ENCODE results near the gene ABI3BP. TPM values are rescaled to one million over a fixed set of nuclear protein-coding genes. Genes with fewer than 3 reads are reported as not detected.

The ABI3BP gene
- total RNA-seq, 1 experiment from 2014 or later, result 23.4 TPM

GRCh38 chr3:100725935-100726513, 267.2 kb downstream of the ABI3BP start:
- H2AFZ ChIP-seq (ENCODE audit: low read length), result no peak overlapping the region
- no peaks in the 10 kb centered on the region for H3F3A ChIP-seq (ENCODE audit: low read length, unreplicated experiment)
- no peak overlapping the region for H3K4me2 ChIP-seq (ENCODE audit: low read length)
- ChIA-PET POLR2A (ENCODE audit: unreplicated experiment) (interaction anchor here (0.6 kb wide), 1 partner anchor 21 kb away, joined by 6 read pairs; no protein-coding TSS in a partner anchor), CTCF (interaction anchor here (0.6 kb wide), 2 partner anchors 123 to 894 kb away, joined by 3 read pairs; no protein-coding TSS in a partner anchor)
- no peaks in the 10 kb centered on the region for H3K9me3 ChIP-seq (ENCODE audit: low read length)
- H3K27ac ChIP-seq (ENCODE audit: low read length), result no peak overlapping the region
- H3K36me3 ChIP-seq (ENCODE audit: low read depth, low read length), result peaks cover 74% of the 10 kb centered on the region
- H3K4me1 ChIP-seq (ENCODE audit: insufficient read depth, low read length), result no peaks in the 10 kb centered on the region
- peaks cover 83% of the 10 kb centered on the region for H3K79me2 ChIP-seq (ENCODE audit: low read length)
- H3K9ac ChIP-seq (ENCODE audit: low read length), result no peak overlapping the region
- TF ChIP-seq EZH2phosphoT487 (IDR thresholded peaks at IDR 0.05; ENCODE audit: borderline replicate concordance, low read length), result no peak
- no peak for TF ChIP-seq EZH2 (IDR thresholded peaks at IDR 0.05; ENCODE audit: low read length, unreplicated experiment)
- TF ChIP-seq, protein P1, sequence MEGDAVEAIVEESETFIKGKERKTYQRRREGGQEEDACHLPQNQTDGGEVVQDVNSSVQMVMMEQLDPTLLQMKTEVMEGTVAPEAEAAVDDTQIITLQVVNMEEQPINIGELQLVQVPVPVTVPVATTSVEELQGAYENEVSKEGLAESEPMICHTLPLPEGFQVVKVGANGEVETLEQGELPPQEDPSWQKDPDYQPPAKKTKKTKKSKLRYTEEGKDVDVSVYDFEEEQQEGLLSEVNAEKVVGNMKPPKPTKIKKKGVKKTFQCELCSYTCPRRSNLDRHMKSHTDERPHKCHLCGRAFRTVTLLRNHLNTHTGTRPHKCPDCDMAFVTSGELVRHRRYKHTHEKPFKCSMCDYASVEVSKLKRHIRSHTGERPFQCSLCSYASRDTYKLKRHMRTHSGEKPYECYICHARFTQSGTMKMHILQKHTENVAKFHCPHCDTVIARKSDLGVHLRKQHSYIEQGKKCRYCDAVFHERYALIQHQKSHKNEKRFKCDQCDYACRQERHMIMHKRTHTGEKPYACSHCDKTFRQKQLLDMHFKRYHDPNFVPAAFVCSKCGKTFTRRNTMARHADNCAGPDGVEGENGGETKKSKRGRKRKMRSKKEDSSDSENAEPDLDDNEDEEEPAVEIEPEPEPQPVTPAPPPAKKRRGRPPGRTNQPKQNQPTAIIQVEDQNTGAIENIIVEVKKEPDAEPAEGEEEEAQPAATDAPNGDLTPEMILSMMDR (conservative IDR thresholded peaks at IDR 0.05; ENCODE audit: low read depth, low read length), result no peak
- no peak for ATAC-seq
- intact Hi-C loops (cut with micrococcal nuclease), result no loop called here
- H3K9me2 ChIP-seq (replicated peaks; ENCODE audit: low read length), result no peaks in the 10 kb centered on the region
- no peak for DNase-seq
- no peak overlapping the region for H3K4me3 ChIP-seq (ENCODE audit: low read length)
- BruUV-seq (replicated peaks), result no TSS peak
- H4K20me1 ChIP-seq (ENCODE audit: low read length), result peaks cover 17% of the 10 kb centered on the region
- H3K27me3 ChIP-seq (ENCODE audit: low read length), result no peaks in the 10 kb centered on the region

DNA sequence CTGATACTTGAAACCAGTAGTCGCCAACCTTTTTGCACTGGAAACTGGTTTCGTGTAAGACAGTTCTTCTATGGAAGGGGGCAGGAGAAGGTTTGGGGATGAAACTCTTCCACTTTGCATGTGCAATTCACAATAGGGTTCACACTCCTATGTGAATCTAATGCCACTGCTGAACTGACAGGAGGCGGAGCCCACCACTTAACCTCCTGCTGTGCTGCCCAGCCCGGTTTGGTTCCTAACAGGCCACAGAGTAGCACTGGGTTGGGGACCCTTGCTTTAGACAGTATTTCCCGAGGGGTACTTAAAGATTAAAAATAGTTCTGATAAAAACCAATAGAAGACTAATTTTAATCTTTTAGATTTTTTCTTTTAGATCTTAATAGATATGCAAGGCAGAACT, 272.8 kb downstream of the ABI3BP start:
- Histone ChIP-seq H3K9me3 (ENCODE audit: low read length) (no peaks in the 10 kb centered on the region), H3K4me1 (ENCODE audit: insufficient read depth, low read length) (peaks cover 13% of the 10 kb centered on the region), H3K79me2 (ENCODE audit: low read length) (peaks cover 90% of the 10 kb centered on the region), H3K9ac (ENCODE audit: low read length) (no peak overlapping the region), H3K9me2 (replicated peaks; ENCODE audit: low read length) (no peaks in the 10 kb centered on the region), H3K27ac (ENCODE audit: low read length) (no peak overlapping the region), H3K36me3 (ENCODE audit: low read depth, low read length) (peaks cover 68% of the 10 kb centered on the region), H3K27me3 (ENCODE audit: low read length) (no peaks in the 10 kb centered on the region), H3F3A (ENCODE audit: low read length, unreplicated experiment) (no peaks in the 10 kb centered on the region), H4K20me1 (ENCODE audit: low read length) (peaks cover 53% of the 10 kb centered on the region), H2AFZ (ENCODE audit: low read length) (no peak overlapping the region), H3K4me2 (ENCODE audit: low read length) (no peak overlapping the region), H3K4me3 (ENCODE audit: low read length) (no peak overlapping the region)
- ATAC-seq, result no peak
- BruUV-seq (replicated peaks), result no TSS peak
- intact Hi-C loops (cut with micrococcal nuclease), result no loop called here
- DNase-seq, result no peak
- TF ChIP-seq EZH2 (IDR thresholded peaks at IDR 0.05; ENCODE audit: low read length, unreplicated experiment), result no peak
- TF ChIP-seq EZH2phosphoT487 (IDR thresholded peaks at IDR 0.05; ENCODE audit: borderline replicate concordance, low read length), result no peak
- TF ChIP-seq, protein P1 (conservative IDR thresholded peaks at IDR 0.05; ENCODE audit: low read depth, low read length), result no peak
- CTCF ChIA-PET, result no interaction called here
- POLR2A ChIA-PET (ENCODE audit: unreplicated experiment), result no interaction called here

DNA sequence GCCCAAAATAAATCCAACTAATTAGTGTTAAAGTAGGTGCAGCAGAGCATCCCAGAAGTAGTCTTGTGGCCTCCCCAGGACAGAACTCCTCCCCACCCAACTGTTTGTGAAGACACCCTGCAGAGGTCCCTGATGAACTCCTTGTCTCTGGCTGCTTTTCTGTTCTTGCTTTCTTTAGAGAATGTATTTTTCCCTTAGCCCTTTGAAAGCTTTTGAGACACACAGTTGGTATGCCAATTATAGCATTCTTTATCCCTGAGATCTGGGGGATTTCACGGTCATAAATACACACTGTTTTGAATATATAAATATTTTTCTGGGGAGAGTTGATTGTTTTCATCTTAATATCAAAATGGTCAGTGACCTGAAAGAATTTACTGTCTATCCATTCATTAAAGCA, 274.1 kb downstream of the ABI3BP start:
- Histone ChIP-seq H3K27me3 (ENCODE audit: low read length) (no peaks in the 10 kb centered on the region), H3K9ac (ENCODE audit: low read length) (no peak overlapping the region), H3K4me3 (ENCODE audit: low read length) (no peak overlapping the region), H3F3A (ENCODE audit: low read length, unreplicated experiment) (no peaks in the 10 kb centered on the region), H4K20me1 (ENCODE audit: low read length) (peaks cover 60% of the 10 kb centered on the region), H3K4me2 (ENCODE audit: low read length) (no peak overlapping the region), H3K36me3 (ENCODE audit: low read depth, low read length) (peaks cover 79% of the 10 kb centered on the region), H3K9me2 (replicated peaks; ENCODE audit: low read length) (no peaks in the 10 kb centered on the region), H3K4me1 (ENCODE audit: insufficient read depth, low read length) (peaks cover 13% of the 10 kb centered on the region), H2AFZ (ENCODE audit: low read length) (no peak overlapping the region), H3K79me2 (ENCODE audit: low read length) (peaks cover 97% of the 10 kb centered on the region), H3K27ac (ENCODE audit: low read length) (no peak overlapping the region), H3K9me3 (ENCODE audit: low read length) (no peaks in the 10 kb centered on the region)
- ChIA-PET POLR2A (ENCODE audit: unreplicated experiment) (no interaction called here), CTCF (no interaction called here)
- intact Hi-C loops (cut with micrococcal nuclease), result loop anchor here (10.0 kb wide), 1 partner anchor 404 kb away; no protein-coding TSS in a partner anchor
- TF ChIP-seq EZH2 (IDR thresholded peaks at IDR 0.05; ENCODE audit: low read length, unreplicated experiment) (no peak), EZH2phosphoT487 (IDR thresholded peaks at IDR 0.05; ENCODE audit: borderline replicate concordance, low read length) (no peak)
- TF ChIP-seq, protein P1 (conservative IDR thresholded peaks at IDR 0.05; ENCODE audit: low read depth, low read length), result no peak
- ATAC-seq (no peak), DNase-seq (no peak)
- BruUV-seq (replicated peaks), result no TSS peak
